ENCODE measurements around the gene PLEKHA3.

Gene PLEKHA3

GRCh38 chr2:178476477-178476876 is 3.8 kb upstream of the PLEKHA3 start:
- no peak for DNase-seq (ENCODE audit: low read depth)
- TF ChIP-seq, protein P1, sequence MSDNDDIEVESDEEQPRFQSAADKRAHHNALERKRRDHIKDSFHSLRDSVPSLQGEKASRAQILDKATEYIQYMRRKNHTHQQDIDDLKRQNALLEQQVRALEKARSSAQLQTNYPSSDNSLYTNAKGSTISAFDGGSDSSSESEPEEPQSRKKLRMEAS (IDR thresholded peaks at IDR 0.05; ENCODE audit: low read depth, low read length): no peak
- TF ChIP-seq, protein P2, sequence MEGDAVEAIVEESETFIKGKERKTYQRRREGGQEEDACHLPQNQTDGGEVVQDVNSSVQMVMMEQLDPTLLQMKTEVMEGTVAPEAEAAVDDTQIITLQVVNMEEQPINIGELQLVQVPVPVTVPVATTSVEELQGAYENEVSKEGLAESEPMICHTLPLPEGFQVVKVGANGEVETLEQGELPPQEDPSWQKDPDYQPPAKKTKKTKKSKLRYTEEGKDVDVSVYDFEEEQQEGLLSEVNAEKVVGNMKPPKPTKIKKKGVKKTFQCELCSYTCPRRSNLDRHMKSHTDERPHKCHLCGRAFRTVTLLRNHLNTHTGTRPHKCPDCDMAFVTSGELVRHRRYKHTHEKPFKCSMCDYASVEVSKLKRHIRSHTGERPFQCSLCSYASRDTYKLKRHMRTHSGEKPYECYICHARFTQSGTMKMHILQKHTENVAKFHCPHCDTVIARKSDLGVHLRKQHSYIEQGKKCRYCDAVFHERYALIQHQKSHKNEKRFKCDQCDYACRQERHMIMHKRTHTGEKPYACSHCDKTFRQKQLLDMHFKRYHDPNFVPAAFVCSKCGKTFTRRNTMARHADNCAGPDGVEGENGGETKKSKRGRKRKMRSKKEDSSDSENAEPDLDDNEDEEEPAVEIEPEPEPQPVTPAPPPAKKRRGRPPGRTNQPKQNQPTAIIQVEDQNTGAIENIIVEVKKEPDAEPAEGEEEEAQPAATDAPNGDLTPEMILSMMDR (IDR thresholded peaks at IDR 0.05; ENCODE audit: low read depth, low read length): no peak
- no peak for TF ChIP-seq POLR2A (IDR thresholded peaks at IDR 0.05; ENCODE audit: extremely low read depth, insufficient read length)
- TF ChIP-seq MYC (IDR thresholded peaks at IDR 0.05; ENCODE audit: low read depth, low read length): no peak
- no peak overlapping the region for H3K4me3 ChIP-seq (ENCODE audit: low read depth, low read length)

GRCh38 chr2:178477443-178478129 is 2.7 kb upstream of the PLEKHA3 start:
- TF ChIP-seq, protein P1 (IDR thresholded peaks at IDR 0.05; ENCODE audit: low read depth, low read length): no peak
- no peak for TF ChIP-seq POLR2A (IDR thresholded peaks at IDR 0.05; ENCODE audit: extremely low read depth, insufficient read length)
- TF ChIP-seq, protein P2 (IDR thresholded peaks at IDR 0.05; ENCODE audit: low read depth, low read length): no peak
- TF ChIP-seq MYC (IDR thresholded peaks at IDR 0.05; ENCODE audit: low read depth, low read length): no peak
- peak overlapping the region; percentile 95 for H3K4me3 ChIP-seq (ENCODE audit: low read depth, low read length)
- peak; percentile 26 for DNase-seq (ENCODE audit: low read depth)

DNA sequence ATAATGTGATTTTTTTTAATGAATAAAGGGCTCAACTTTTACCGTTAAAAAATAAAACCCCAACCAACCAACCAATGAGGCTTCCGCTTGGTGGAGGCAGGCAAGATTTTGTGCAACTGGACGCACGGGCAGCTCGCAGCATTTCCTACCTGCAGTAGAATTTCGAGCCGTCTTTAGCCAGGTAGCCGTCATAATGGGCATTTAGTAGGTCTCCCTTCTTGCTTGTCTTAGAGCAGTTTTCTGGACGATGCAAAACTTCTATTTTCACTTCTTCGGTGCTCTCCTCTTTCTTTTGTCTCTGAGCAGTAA is 2.2 kb upstream of the PLEKHA3 start:
- peak overlapping the region; percentile 95 for H3K4me3 ChIP-seq (ENCODE audit: low read depth, low read length)
- TF ChIP-seq, protein P2 (IDR thresholded peaks at IDR 0.05; ENCODE audit: low read depth, low read length): no peak
- peak; percentile 44 for DNase-seq (ENCODE audit: low read depth)

DNA sequence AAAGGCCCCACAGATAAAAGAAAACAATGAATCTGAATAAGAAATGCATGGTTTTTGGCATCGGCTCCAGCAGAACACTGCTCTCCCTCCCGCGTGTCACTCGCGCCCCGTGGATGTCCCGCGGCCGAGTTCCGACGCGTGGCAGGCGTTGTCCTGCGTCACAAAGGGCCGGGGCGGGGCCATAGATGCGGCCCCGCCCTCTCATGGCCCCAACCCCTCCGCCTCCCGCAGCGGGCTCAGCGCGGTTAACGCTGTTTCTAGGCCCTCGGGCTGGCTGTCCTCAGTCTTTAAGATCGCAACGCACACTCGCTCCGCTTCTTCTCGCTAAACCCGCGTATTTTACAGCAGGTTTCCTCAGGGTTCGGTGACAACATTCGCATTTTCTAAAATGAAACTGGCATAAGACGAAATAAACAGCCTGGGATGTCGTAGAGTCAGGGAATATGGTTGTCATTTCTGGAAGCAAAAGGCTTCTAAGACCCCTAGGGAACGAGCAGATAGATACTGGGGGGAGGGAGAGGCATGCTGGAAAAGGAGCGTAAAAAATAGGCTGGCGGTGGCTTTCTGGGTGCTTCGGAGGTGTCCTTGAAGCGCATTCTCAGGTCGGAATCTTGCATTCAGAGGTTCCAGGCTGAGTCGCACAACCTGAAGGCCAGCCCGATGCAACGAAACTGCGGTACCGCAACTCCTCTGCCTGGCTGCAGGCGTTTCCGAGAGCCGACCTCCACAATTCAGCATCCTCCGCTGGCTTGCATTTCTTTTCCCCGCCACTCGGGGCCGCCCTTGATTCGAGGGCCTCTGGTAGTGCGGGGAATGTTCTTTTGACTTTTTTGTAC is 1.6 kb upstream of the PLEKHA3 start, which contains the start of gene FKBP7:
Gene FKBP7, minus strand, starts transcription at position 162 of the 836 bp plus-strand sequence. Its CDS starts 101 bp downstream, at position 61.
- TF ChIP-seq, protein P2 (IDR thresholded peaks at IDR 0.05; ENCODE audit: low read depth, low read length): peak; percentile 59
- TF ChIP-seq POLR2A (IDR thresholded peaks at IDR 0.05; ENCODE audit: extremely low read depth, insufficient read length) (peak; percentile 88), MYC (IDR thresholded peaks at IDR 0.05; ENCODE audit: low read depth, low read length) (peak; percentile 85)
- TF ChIP-seq, protein P1 (IDR thresholded peaks at IDR 0.05; ENCODE audit: low read depth, low read length): peak; percentile 67
- peak; percentile 88 for DNase-seq (ENCODE audit: low read depth)
- peak within 1 kb of the TSS; percentile 95 for H3K4me3 ChIP-seq (ENCODE audit: low read depth, low read length)

DNA sequence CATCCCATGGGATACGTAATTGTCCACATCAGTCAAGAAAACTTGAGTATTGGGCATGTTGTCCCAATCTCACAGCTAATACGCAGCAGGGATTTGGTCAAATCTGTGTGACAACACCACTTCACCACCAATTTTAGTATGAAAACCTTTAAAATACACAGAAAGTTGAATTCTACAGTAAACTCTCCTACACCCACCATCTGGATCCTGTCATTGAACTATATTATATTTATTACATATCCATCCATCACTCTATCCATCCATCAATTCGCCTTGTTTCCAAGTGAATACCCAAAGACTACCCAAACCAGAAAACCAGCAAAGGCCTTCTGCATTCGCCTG is 1.0 kb upstream of the PLEKHA3 start:
- TF ChIP-seq POLR2A (IDR thresholded peaks at IDR 0.05; ENCODE audit: extremely low read depth, insufficient read length) (no peak), MYC (IDR thresholded peaks at IDR 0.05; ENCODE audit: low read depth, low read length) (no peak)
- TF ChIP-seq, protein P2 (IDR thresholded peaks at IDR 0.05; ENCODE audit: low read depth, low read length): no peak
- TF ChIP-seq, protein P1 (IDR thresholded peaks at IDR 0.05; ENCODE audit: low read depth, low read length): no peak
- no peak for DNase-seq (ENCODE audit: low read depth)

More for the DNA sequence above, 1.0 kb upstream of the PLEKHA3 start:
- H3K4me3 ChIP-seq (ENCODE audit: low read depth, low read length): peak overlapping the region; percentile 95

Measured in NB4 (cell line).